GM13976 (cell line): ENCODE measurements around the gene ZNF207.

ENCODE experiments used
- DNase-seq: peaks from one replicate; pipeline ENCODE4 v3.0.0; 2012; ENCODE audit warnings: low spot score
- CTCF ChIP-seq: IDR thresholded peaks from 2 replicates; pipeline ENCODE4 v1.5.1; 2012; ENCODE audit warnings: borderline replicate concordance, mild to moderate bottlenecking; ENCODE audit not compliant: insufficient read depth; ENCODE audit errors: extremely low read depth, missing control alignments, control extremely low read depth
- in situ Hi-C: fragments of 300-500 bp; cut with MboI; formaldehyde crosslinking; loops from one replicate; pipeline ENCODE4 v1.12.0; 2022; ENCODE audit warnings: low sequenced_read_pairs, mixed read lengths, inconsistent platforms; ENCODE audit not compliant: unreplicated experiment

The ZNF207 gene

DNA sequence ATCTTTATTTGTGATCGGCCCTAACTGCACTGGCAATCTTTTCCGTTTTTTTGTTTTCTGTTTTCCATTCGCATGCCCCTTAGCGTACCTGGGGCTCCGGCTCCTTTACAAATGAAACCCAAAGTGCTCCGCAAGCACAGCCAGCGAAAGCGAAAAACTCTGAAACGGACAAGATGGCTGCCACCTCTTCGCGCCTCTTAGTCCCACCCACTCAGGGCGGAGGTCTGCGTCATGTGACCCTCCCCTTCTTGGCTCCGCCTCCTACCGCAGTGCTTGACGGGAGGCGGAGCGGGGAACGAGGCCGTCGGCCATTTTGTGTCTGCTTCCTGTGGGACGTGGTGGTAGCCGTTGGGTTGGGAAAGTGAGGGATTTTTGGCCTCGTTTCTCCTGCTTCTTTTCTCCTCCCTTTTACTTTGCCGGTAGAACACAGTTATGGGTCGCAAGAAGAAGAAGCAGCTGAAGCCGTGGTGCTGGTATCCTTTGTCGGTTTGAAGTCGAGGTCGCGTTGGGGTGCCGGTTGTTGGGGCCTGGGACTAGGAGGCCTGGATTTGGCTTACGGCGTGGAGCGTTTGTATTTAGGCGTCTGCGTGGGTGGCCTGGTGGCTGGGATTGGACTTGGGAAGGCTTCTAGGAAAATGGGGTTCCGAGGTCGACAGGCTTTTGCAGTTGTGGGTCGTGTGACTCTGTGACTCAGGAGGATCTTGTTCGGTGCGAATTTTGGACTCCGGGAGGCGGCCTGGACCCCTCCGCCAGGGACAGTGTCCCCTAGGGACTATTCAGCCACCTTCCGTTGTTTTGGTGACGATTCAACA lies at the start of gene ZNF207:
Gene ZNF207 (plus strand): TSS at position 304 of the 812 bp plus-strand sequence. CDS start 129 bp downstream, at position 433.
- in situ Hi-C loops = no loop called here
- no peak for TF ChIP-seq CTCF
- peak; percentile 93 for DNase-seq

DNA sequence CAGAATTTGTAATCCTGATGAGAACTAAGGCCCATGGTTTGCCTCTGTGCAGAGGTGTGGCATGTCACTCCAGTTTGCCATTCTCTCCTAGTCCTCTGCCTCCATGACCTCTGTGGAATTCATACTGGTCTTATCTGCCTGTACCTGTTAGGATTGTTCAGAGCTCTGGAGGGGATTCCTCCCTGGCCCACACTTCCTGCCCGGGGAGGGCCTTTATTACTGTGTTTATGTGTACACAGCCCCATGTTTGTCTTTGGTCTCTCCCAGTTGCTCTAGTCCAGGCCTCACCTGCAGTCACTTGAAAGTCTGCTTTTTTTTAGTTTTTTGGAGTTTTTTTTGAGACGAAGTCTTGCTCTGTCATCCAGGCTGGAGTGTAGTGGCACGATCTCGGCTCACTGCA lies 47.9 kb upstream of the ZNF207 start:
- in situ Hi-C loops = no loop called here
- no peak for DNase-seq
- TF ChIP-seq CTCF = no peak

DNA sequence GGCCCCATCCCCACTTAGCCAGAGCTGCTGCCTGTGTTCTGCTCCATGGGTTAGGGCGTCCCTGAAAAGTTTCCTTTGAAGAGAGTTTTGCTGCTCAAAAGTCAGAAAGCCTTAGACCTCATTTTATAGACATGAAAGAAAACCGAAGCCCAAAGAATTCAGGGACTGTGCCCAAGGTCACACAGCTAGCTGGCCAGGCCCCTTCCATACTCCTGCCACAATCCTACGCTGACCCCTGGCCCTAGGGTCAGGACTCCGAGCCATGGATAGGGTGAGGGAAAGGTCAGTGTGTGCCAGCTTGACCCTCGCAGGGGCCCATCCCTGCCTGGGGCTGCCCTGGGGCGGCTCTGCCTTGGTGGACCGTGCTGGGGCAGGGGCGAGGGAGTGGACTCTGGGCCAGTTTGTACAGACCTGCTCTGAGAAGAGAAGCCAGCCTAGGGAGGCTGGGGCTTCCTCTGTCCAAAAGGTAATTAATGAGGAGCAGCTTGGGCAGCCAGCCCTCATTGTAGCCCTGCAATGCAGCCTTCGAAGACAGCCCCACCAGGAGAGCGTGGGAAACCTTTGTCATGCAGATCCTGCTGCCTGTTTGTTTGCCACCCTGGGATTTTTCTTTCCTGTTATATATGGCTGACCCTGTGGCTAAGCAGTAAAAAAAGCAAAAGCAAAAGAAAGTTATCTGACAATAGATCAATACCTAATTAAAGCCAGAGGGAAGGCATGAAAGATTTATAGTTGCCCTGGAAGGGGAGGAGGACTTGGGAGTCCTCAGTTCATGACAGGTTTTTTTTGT lies 46.9 kb upstream of the ZNF207 start:
- DNase-seq = no peak
- TF ChIP-seq CTCF = no peak
- in situ Hi-C loops = no loop called here

GRCh38 chr17:32303781-32304288 lies 46.1 kb upstream of the ZNF207 start:
- in situ Hi-C loops = no loop called here
- no peak for TF ChIP-seq CTCF
- DNase-seq = no peak

DNA sequence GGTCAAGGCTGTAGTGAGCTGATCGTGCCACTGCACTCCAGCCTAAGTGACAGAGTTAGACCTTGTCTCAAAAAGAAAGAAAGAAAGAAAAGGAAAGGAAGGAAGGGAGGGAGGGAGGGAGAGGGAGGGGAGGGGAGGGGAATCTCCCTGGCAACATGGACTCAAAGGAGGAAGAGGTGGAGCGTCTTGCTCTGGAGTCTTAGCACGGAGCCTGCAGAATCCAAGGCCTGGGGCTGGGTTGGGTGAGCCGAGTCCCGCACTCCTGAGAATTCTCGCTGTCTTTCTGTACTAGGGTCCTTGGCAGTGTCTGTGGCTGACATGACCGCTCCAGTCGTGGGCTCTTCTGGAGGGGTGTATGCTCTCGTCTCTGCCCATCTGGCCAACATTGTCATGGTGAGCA lies 44.9 kb upstream of the ZNF207 start:
- DNase-seq = no peak
- no peak for TF ChIP-seq CTCF
- in situ Hi-C loops = no loop called here

DNA sequence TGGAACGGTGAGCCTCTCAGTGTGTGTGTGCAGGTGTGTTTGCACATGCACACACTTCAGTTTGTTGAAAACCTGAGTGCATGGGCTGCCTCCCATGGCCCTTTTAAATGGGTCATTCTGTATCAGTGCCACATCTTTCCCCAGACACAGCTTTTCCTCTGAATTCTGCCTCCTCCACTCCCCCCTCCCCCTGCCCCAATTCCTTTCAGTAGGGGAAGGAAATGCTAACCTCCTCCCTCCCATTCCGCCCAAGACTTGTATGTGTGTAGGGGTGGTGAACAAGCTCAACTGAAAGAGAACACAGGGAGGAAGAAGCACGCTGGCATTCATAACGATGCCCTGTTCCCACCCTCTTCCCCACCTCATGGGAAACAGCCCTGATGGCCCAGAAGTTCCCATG lies 42.3 kb upstream of the ZNF207 start:
- no peak for TF ChIP-seq CTCF
- no peak for DNase-seq
- in situ Hi-C loops = no loop called here
